GM12878 (cell line): ENCODE measurements around the gene IMPACT. TPM values are rescaled to one million over a fixed set of nuclear protein-coding genes. Genes with fewer than 3 reads are reported as not detected.

Experiments used
- ATAC-seq: fragments of 200-7000 bp; cut with Tn5 transposase; 3 replicates; pipeline ENCODE4 v1.9.1; 2020; ENCODE audit warnings: mild to moderate bottlenecking, moderate library complexity
- BruUV-seq: library from RNA; stranded (reverse); fragments of 400-500 nt; replicated peaks from 2 replicates; lab custom pipeline; 2021; lab: Mats Ljungman, UMichigan
- CTCF ChIA-PET: fragments of 300-600 bp; sonication (Branson Sonifier 250); formaldehyde crosslinking; extraction: SDS; loops from one replicate; lab custom pipeline; 2021; ENCODE audit warnings: inconsistent platforms; lab: Yijun Ruan, JAX
- POLR2A ChIA-PET: fragments of 350-600 bp; formaldehyde crosslinking; extraction: SDS; loops from one replicate; lab custom pipeline; 2021; ENCODE audit warnings: inconsistent platforms; lab: Charles Lee
- RAD21 ChIA-PET: fragments of 300-600 bp; sonication (Branson Sonifier 250); formaldehyde crosslinking; loops from one replicate; lab custom pipeline; 2023; ENCODE audit warnings: antibody characterized with exemption; ENCODE audit not compliant: unreplicated experiment; lab: Charles Lee
- SMC1A ChIA-PET: fragments of 300-600 bp; sonication (Branson Sonifier 250); formaldehyde crosslinking; loops from one replicate; lab custom pipeline; 2023; ENCODE audit not compliant: unreplicated experiment, uncharacterized antibody; lab: Charles Lee
- DNase-seq: peaks from one replicate; pipeline ENCODE4 v3.0.0-alpha.2; 2011; ENCODE audit warnings: low read depth, low spot score
- FAIRE-seq: peaks from 3 replicates; lab custom pipeline; 2011; peaks lifted over from hg19 to GRCh38; lab: Jason Lieb, UNC
- H2AFZ ChIP-seq: 2 replicates; pipeline ENCODE4 v1.6.0; 2011; ENCODE audit warnings: low read depth, low read length, control low read depth; ENCODE audit not compliant: control insufficient read depth
- H3K27ac ChIP-seq: 2 replicates; pipeline ENCODE4 v1.5.1; 2011; ENCODE audit warnings: control low read depth; ENCODE audit not compliant: control insufficient read depth, insufficient read depth
- H3K27me3 ChIP-seq, 2 experiments: replicated peaks in 1 of 2; 2 replicates each; pipeline versions ENCODE4 v1.6.0 to v1.6.1; 2011; ENCODE audit warnings: low read length in 1 of 2; ENCODE audit not compliant: control insufficient read depth in 2 of 2, insufficient read depth in 2 of 2
- H3K36me3 ChIP-seq, 2 experiments: 2 replicates each; pipeline ENCODE4 v1.5.1; 2011; ENCODE audit warnings: low read length in 1 of 2; ENCODE audit not compliant: control insufficient read depth in 2 of 2, insufficient read depth in 2 of 2
- H3K4me1 ChIP-seq: 2 replicates; pipeline ENCODE4 v1.6.1; 2011; ENCODE audit warnings: mild to moderate bottlenecking, low read length, moderate library complexity, mixed read lengths; ENCODE audit not compliant: control insufficient read depth, insufficient read depth
- H3K4me2 ChIP-seq: 2 replicates; pipeline ENCODE4 v1.6.0; 2011; ENCODE audit warnings: control low read depth; ENCODE audit not compliant: control insufficient read depth, insufficient read depth
- H3K4me3 ChIP-seq: fragments of 200-600 bp; sonication (generic); 2 replicates; pipeline ENCODE4 v1.5.1; 2016
- H3K79me2 ChIP-seq: 2 replicates; pipeline ENCODE4 v1.6.0; 2011; ENCODE audit warnings: low read length; ENCODE audit not compliant: control insufficient read depth, insufficient read depth
- H3K9ac ChIP-seq: 2 replicates; pipeline ENCODE4 v1.8.0; 2011; ENCODE audit warnings: low read length, control low read depth, mixed read lengths; ENCODE audit not compliant: control insufficient read depth, insufficient read depth
- H3K9me3 ChIP-seq: replicated peaks from 3 replicates; pipeline ENCODE4 v1.5.1; 2011; ENCODE audit warnings: mild to moderate bottlenecking, low read length; ENCODE audit not compliant: control insufficient read depth, insufficient read depth
- H4K20me1 ChIP-seq: 2 replicates; pipeline ENCODE4 v1.6.0; 2011; ENCODE audit not compliant: control insufficient read depth, insufficient read depth
- CBFB ChIP-seq: IDR thresholded peaks from 2 replicates; pipeline ENCODE4 v1.6.1; 2016; ENCODE audit warnings: antibody characterized with exemption, low read depth
- IRF4 ChIP-seq: IDR thresholded peaks from 2 replicates; pipeline ENCODE4 v1.6.1; 2011; ENCODE audit warnings: low read depth, low read length
- KAT2A ChIP-seq: conservative IDR thresholded peaks from 2 replicates; pipeline ENCODE4 v1.6.1; 2011; ENCODE audit warnings: low read depth, low read length; ENCODE audit not compliant: control insufficient read depth
- NFIC ChIP-seq: IDR thresholded peaks from 2 replicates; pipeline ENCODE4 v1.6.1; 2012; ENCODE audit warnings: low read depth, mild to moderate bottlenecking, inconsistent platforms, low read length, moderate library complexity
- NKRF ChIP-seq: fragments of 450-650 bp; conservative IDR thresholded peaks from 2 replicates; pipeline ENCODE4 v1.6.1; 2017; ENCODE audit warnings: mild to moderate bottlenecking, moderate library complexity
- RB1 ChIP-seq: fragments of 450-650 bp; formaldehyde crosslinking; IDR thresholded peaks from 2 replicates; pipeline ENCODE4 v1.6.1; 2017; ENCODE audit warnings: mild to moderate bottlenecking, borderline replicate concordance
- RCOR1 ChIP-seq: conservative IDR thresholded peaks from 2 replicates; pipeline ENCODE4 v1.6.1; 2012; ENCODE audit warnings: low read depth, low read length, improper control_type of control experiment
- SUPT20H ChIP-seq: IDR thresholded peaks from 2 replicates; pipeline ENCODE4 v1.6.1; 2011; ENCODE audit warnings: low read depth, mild to moderate bottlenecking, low read length, moderate library complexity, borderline replicate concordance; ENCODE audit not compliant: control insufficient read depth
- ZBED1 ChIP-seq: IDR thresholded peaks from 2 replicates; pipeline ENCODE4 v1.6.1; 2016; ENCODE audit warnings: borderline replicate concordance
- ZBTB4 ChIP-seq: fragments of 450-650 bp; formaldehyde crosslinking; IDR thresholded peaks from 2 replicates; pipeline ENCODE4 v1.4.0; 2022; ENCODE audit warnings: mild to moderate bottlenecking, moderate library complexity
- WGBS: methylation state at CpG from one replicate; pipeline ENCODE4 v1.1.6; 2016; ENCODE audit warnings: low lambda C conversion rate; ENCODE audit not compliant: insufficient replicate concordance, insufficient coverage; ENCODE audit errors: missing lambda C conversion rate; 5-methylcytosine and 5-hydroxymethylcytosine counted together
- in situ Hi-C: fragments of 300-500 bp; cut with MboI; formaldehyde crosslinking; loops from 9 replicates; pipeline ENCODE4 v1.14.3; 2018; ENCODE audit warnings: mixed read lengths
- intact Hi-C: fragments of 100-400 bp; cut with micrococcal nuclease; formaldehyde crosslinking; loops from one replicate; pipeline ENCODE4 v1.14.2; 2022; ENCODE audit not compliant: unreplicated experiment
- polyA plus RNA-seq, 11 experiments: library from polyadenylated mRNA; depleted of rRNA in 4 of 11; unstranded in 6 of 11; stranded (reverse) in 5 of 11; fragments of >200 nt; fragmentation: Nextera tagmentation in 4 of 11; fragmentation: Illumina TruSeq in 1 of 11; extraction: Ambion mirVana in 4 of 11; extraction: Trizol in 1 of 11; gene quantifications; 1 replicate in 1 of 11; 2 replicates in 10 of 11; pipeline versions ENCODE4 v1.2.1 to v1.2.3, GENCODE V29; 2011 to 2016; ENCODE audit warnings: inconsistent platforms in 2 of 11, missing spikeins in 2 of 11, low read depth in 1 of 11
- total RNA-seq, 4 experiments: library from RNA; depleted of rRNA in 3 of 4; stranded (reverse); fragments of >200 nt in 3 of 4; fragmentation: Illumina TruSeq in 1 of 4; extraction: Trizol in 1 of 4; gene quantifications; 2 replicates each; pipeline versions ENCODE4 v1.2.1 to v1.2.3, GENCODE V29; 2013 to 2021
- TF ChIP-seq, protein P1 (sequence below): IDR thresholded peaks from 2 replicates; pipeline ENCODE4 v1.6.1; 2011; ENCODE audit warnings: borderline replicate concordance, low read depth, mild to moderate bottlenecking, moderate library complexity, low read length; ENCODE audit not compliant: insufficient read depth, poor library complexity, severe bottlenecking

Gene IMPACT
- total and polyA plus RNA-seq, 10 of the 15 experiments (the other 5 are each of a cell fraction or from before 2014, with no cell fraction given), result 0.10 to 0.84 (median 0.53) TPM

DNA sequence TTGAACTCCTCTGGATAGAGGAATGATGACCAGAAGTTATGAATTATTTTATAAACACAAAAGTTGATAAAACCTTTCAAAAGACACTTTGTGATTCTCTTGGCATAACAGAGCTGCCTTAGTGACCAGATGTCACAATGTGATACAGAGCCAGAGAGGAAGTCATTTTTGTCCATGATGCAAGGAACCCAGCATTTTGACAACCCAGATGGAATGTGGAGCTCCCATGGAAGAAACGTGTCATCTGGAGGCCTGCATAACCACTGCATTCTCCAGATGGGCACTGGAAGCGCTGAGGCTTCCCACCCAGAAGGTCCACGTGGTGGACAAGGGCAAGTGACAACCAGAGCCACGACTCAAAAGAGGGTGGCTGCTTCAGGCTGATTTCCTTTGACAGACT lies 64.1 kb downstream of the IMPACT start:
- WGBS, result 27% methylated on average over 4 of the region's 4 CpGs
- in situ Hi-C loops, result no loop called here
- intact Hi-C loops, result no loop called here
- CTCF ChIA-PET, result interaction anchor here (1.1 to 8.9 kb wide), 5 partner anchors 43 to 314 kb away, joined by 7 to 129 read pairs (median 50); no protein-coding TSS in a partner anchor
- ATAC-seq, result no peak
- SMC1A ChIA-PET, result interaction anchor here (0.9 to 2.6 kb wide), 3 partner anchors 131 to 313 kb away, joined by 3 to 27 read pairs (median 16); no protein-coding TSS in a partner anchor
- Histone ChIP-seq H4K20me1 (no peaks in the 10 kb centered on the region; the same call in 1 of the 2 replicates), H3K9ac (no peak overlapping the region), H3K27ac (no peak overlapping the region), H3K27me3 (peaks cover 0 to 3% of the 10 kb centered on the region in 2 experiments; a peak in 2 of 4 replicates), H3K4me3 (no peak overlapping the region), H3K36me3 (no peaks in the 10 kb centered on the region), H2AFZ (no peak overlapping the region), H3K79me2 (no peaks in the 10 kb centered on the region), H3K4me1 (peaks cover 10% of the 10 kb centered on the region), H3K4me2 (no peak overlapping the region), H3K9me3 (peaks cover 2% of the 10 kb centered on the region; the same call in 2 of the 3 replicates)
- TF ChIP-seq, protein P1, sequence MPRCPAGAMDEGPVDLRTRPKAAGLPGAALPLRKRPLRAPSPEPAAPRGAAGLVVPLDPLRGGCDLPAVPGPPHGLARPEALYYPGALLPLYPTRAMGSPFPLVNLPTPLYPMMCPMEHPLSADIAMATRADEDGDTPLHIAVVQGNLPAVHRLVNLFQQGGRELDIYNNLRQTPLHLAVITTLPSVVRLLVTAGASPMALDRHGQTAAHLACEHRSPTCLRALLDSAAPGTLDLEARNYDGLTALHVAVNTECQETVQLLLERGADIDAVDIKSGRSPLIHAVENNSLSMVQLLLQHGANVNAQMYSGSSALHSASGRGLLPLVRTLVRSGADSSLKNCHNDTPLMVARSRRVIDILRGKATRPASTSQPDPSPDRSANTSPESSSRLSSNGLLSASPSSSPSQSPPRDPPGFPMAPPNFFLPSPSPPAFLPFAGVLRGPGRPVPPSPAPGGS, result no peak
- no peak for TF ChIP-seq CBFB
- TF ChIP-seq IRF4, result no peak
- TF ChIP-seq ZBTB4 (CRISPR knock-in tag), result no peak
- no peak for TF ChIP-seq RB1
- no peak for TF ChIP-seq NKRF
- TF ChIP-seq ZBED1, result no peak
- no peak for TF ChIP-seq NFIC
- no peak for TF ChIP-seq SUPT20H
- TF ChIP-seq KAT2A, result no peak
- no peak for TF ChIP-seq RCOR1
- POLR2A ChIA-PET, result no interaction called here
- no peak for FAIRE-seq
- RAD21 ChIA-PET, result interaction anchor here (2.4 to 4.1 kb wide), 2 partner anchors 130 to 314 kb away, joined by 15 to 59 read pairs; no protein-coding TSS in a partner anchor
- DNase-seq, result no peak
- no TSS peak for BruUV-seq
